Measurements from ENCODE around the gene AMOTL1. TPM values are rescaled to one million over a fixed set of nuclear protein-coding genes. Genes with fewer than 3 reads are reported as not detected.
A peak's percentile ranks its signal among the peaks of the same experiment; 100 is the strongest.

Gene AMOTL1
- total and polyA plus RNA-seq, 2 donors from 2014 or later: 6.1 to 52.3 TPM

DNA sequence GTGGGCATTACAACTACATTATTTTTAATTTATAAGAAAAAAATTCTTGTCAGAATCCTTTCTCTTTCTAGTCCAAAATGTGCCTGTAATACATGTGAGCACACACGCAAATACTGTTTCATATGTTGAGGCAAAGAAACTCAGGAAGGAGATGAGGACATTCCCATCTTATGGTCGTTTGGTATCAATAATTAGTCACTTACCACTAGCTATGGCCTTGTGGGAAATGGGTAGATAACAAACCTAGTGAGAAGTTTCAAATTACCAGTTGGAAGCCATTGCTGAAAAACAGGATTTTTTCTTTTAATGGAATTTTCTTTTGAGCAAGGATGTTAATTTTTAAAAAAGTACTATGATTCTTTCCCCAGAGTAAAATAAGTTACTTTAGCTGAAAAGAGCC lies 25.7 kb downstream of the AMOTL1 start:
- H3K27ac ChIP-seq (ENCODE audit: low read depth in 2 of 2, low read length in 2 of 2): peak overlapping the region in 1 of 2 donors; percentile 24
- H3K9ac ChIP-seq (ENCODE audit: low read length in 3 of 3): no peak overlapping the region
- no peak overlapping the region for H3K4me3 ChIP-seq (ENCODE audit: low read length in 3 of 3)
- no peak for FAIRE-seq
- intact Hi-C loops (cut with DNase I): no loop called here
- H3K4me1 ChIP-seq (ENCODE audit: control insufficient read depth in 2 of 3, insufficient read depth in 2 of 3, low read depth in 1 of 3, low read length in 3 of 3): peaks cover 4 to 14% (median 8%) of the 10 kb centered on the region in 3 donors
- H3K27me3 ChIP-seq (ENCODE audit: control insufficient read depth, insufficient read depth, low read length): no peaks in the 10 kb centered on the region
- DNase-seq: no peak
- H3K36me3 ChIP-seq (ENCODE audit: control insufficient read depth in 2 of 3, insufficient read depth in 3 of 3, low read length in 3 of 3): no peaks in the 10 kb centered on the region
- TF ChIP-seq, protein P1, sequence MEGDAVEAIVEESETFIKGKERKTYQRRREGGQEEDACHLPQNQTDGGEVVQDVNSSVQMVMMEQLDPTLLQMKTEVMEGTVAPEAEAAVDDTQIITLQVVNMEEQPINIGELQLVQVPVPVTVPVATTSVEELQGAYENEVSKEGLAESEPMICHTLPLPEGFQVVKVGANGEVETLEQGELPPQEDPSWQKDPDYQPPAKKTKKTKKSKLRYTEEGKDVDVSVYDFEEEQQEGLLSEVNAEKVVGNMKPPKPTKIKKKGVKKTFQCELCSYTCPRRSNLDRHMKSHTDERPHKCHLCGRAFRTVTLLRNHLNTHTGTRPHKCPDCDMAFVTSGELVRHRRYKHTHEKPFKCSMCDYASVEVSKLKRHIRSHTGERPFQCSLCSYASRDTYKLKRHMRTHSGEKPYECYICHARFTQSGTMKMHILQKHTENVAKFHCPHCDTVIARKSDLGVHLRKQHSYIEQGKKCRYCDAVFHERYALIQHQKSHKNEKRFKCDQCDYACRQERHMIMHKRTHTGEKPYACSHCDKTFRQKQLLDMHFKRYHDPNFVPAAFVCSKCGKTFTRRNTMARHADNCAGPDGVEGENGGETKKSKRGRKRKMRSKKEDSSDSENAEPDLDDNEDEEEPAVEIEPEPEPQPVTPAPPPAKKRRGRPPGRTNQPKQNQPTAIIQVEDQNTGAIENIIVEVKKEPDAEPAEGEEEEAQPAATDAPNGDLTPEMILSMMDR (IDR thresholded peaks at IDR 0.05; ENCODE audit: borderline replicate concordance, extremely low read depth, insufficient read depth): no peak
- H3K9me3 ChIP-seq (ENCODE audit: control insufficient read depth in 2 of 3, insufficient read depth in 1 of 3, low read length in 3 of 3): no peaks in the 10 kb centered on the region

DNA sequence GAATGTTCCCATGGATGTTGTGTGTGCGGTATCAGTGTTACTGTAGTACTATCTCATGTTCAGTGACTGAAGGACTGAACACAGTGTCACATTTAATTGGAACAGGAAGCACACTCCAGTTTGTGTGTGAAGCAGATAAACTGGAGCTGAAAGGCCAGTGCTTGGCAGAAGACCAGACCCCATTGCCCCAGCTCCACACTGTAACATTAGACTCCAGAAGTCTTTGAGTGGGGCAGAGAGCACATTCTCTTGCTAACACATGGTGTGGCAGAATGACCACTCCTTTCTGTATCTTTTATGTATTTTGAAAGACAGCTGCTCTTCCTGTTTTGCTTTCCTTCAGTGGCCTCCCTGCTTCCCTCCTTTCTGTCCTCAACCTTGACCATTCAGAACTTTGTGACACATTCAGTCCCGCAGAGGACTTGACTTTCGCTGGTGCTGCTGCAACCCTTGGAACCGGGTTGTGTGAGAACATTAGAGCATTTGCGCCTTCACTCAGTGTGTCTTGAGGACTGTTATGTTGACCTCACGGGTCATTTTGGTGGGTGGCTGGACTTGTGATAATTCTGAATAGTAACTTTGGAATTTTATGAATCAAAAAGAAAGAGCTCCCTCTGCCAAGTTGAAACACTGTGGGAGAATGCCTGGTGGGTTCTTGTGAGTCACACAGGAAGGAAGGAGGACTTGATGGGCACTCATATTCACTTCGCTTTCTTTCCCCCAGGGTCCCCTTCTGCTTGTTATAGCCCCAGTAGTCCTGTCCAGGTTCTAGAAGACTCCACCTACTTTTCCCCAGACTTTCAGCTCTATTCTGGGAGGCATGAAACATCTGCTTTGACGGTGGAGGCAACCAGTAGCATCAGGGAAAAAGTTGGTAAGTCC lies 26.4 kb downstream of the AMOTL1 start:
- FAIRE-seq (no peak), DNase-seq (peak in 4 of 5 donors; percentile 35 to 81 (median 58))
- intact Hi-C loops (cut with DNase I): no loop called here
- Histone ChIP-seq H3K27ac (ENCODE audit: low read depth in 2 of 2, low read length in 2 of 2) (peak overlapping the region in 1 of 2 donors; percentile 24), H3K4me1 (ENCODE audit: control insufficient read depth in 2 of 3, insufficient read depth in 2 of 3, low read depth in 1 of 3, low read length in 3 of 3) (peaks cover 4 to 14% (median 8%) of the 10 kb centered on the region in 3 donors), H3K27me3 (ENCODE audit: control insufficient read depth, insufficient read depth, low read length) (no peaks in the 10 kb centered on the region), H3K9ac (ENCODE audit: low read length in 3 of 3) (peak overlapping the region in 1 of 3 donors; percentile 17), H3K36me3 (ENCODE audit: control insufficient read depth in 2 of 3, insufficient read depth in 3 of 3, low read length in 3 of 3) (no peaks in the 10 kb centered on the region), H3K9me3 (ENCODE audit: control insufficient read depth in 2 of 3, insufficient read depth in 1 of 3, low read length in 3 of 3) (no peaks in the 10 kb centered on the region), H3K4me3 (ENCODE audit: low read length in 3 of 3) (no peak overlapping the region)
- TF ChIP-seq, protein P1 (IDR thresholded peaks at IDR 0.05; ENCODE audit: borderline replicate concordance, extremely low read depth, insufficient read depth): no peak

DNA sequence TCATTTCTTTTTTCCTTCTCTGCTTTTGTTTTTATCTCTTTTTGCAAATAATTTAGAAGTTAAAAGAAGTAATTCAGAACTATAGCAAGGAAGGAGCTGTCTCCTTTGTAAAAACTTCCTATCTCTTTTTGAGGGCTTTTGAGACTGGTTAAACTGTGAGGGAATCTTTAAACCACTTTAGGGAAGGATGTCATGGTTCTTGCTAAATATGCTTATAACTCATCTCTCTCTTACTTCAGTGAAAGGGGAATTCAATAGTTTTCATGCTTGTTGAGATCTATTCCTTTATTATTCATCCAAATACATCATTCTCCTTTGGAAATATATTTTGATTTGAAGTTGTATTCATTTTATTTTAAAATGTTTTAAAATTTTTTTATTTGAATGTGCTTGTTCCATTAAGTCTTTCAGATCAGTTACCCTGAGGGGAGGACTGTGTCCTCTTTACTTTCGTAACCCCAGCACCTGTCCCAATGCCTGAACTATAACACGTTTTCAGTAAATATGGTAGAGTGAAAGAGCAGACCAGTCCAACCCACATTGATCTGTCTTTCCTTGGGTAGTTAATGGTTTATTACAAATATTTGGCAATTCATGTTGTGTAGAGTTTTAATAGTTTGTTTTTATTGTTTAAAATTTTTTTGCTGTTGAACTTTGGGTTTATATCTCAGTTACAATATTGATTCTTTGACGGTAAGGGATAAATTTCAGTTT lies 27.5 kb downstream of the AMOTL1 start:
- Histone ChIP-seq H3K4me1 (ENCODE audit: control insufficient read depth in 2 of 3, insufficient read depth in 2 of 3, low read depth in 1 of 3, low read length in 3 of 3) (peaks cover 4 to 14% (median 8%) of the 10 kb centered on the region in 3 donors), H3K9ac (ENCODE audit: low read length in 3 of 3) (no peak overlapping the region)
- FAIRE-seq: no peak

More for the DNA sequence above, 27.5 kb downstream of the AMOTL1 start:
- TF ChIP-seq, protein P1 (IDR thresholded peaks at IDR 0.05; ENCODE audit: borderline replicate concordance, extremely low read depth, insufficient read depth): no peak
- Histone ChIP-seq H3K36me3 (ENCODE audit: control insufficient read depth in 2 of 3, insufficient read depth in 3 of 3, low read length in 3 of 3) (no peaks in the 10 kb centered on the region), H3K27ac (ENCODE audit: low read depth in 2 of 2, low read length in 2 of 2) (no peak overlapping the region), H3K27me3 (ENCODE audit: control insufficient read depth, insufficient read depth, low read length) (no peaks in the 10 kb centered on the region), H3K4me3 (ENCODE audit: low read length in 3 of 3) (no peak overlapping the region), H3K9me3 (ENCODE audit: control insufficient read depth in 2 of 3, insufficient read depth in 1 of 3, low read length in 3 of 3) (no peaks in the 10 kb centered on the region)
- no peak for DNase-seq
- intact Hi-C loops (cut with DNase I): no loop called here
